IMR-90 (cell line): ENCODE results near the gene OPTC. TPM values are rescaled to one million over a fixed set of nuclear protein-coding genes. Genes with fewer than 3 reads are reported as not detected.

Experiments used
- ATAC-seq: fragments of 200-7000 bp; cut with Tn5 transposase; 2 replicates; pipeline ENCODE4 v1.9.1; 2020; ENCODE audit warnings: low read depth, mild to moderate bottlenecking, moderate library complexity
- BruUV-seq: library from RNA; stranded (reverse); fragments of 400-500 nt; replicated peaks from 2 replicates; lab custom pipeline; 2021; lab: Mats Ljungman, UMichigan
- CTCF ChIA-PET: fragments of 300-600 bp; formaldehyde crosslinking; extraction: SDS; loops from one replicate; lab custom pipeline; 2021; ENCODE audit warnings: antibody characterized with exemption; lab: Yijun Ruan, JAX
- POLR2A ChIA-PET: fragments of 300-600 bp; sonication (Branson Sonifier 250); formaldehyde crosslinking; loops from one replicate; lab custom pipeline; 2022; ENCODE audit warnings: antibody characterized with exemption; ENCODE audit not compliant: unreplicated experiment; lab: Charles Lee
- DNase-seq: peaks from one replicate; pipeline ENCODE4 v3.0.0; 2013
- H2AFZ ChIP-seq: replicated peaks from 2 replicates; pipeline ENCODE3; 2013; ENCODE audit warnings: low read length, mild to moderate bottlenecking; ENCODE audit not compliant: poor library complexity
- H2AK5ac ChIP-seq: 2 replicates; pipeline ENCODE4 v1.6.1; 2013; ENCODE audit warnings: low read depth, low read length, inconsistent platforms
- H2AK9ac ChIP-seq: replicated peaks from 2 replicates; pipeline ENCODE3; 2013; ENCODE audit warnings: mild to moderate bottlenecking, low read depth, low read length, moderate library complexity; ENCODE audit not compliant: poor library complexity
- H2BK120ac ChIP-seq: 2 replicates; pipeline ENCODE4 v1.6.1; 2013; ENCODE audit warnings: low read depth, low read length, inconsistent platforms
- H2BK15ac ChIP-seq: 3 replicates; pipeline ENCODE4 v1.6.1; 2013; ENCODE audit warnings: low read depth, low read length, inconsistent platforms
- H2BK20ac ChIP-seq: 2 replicates; pipeline ENCODE4 v1.6.1; 2013; ENCODE audit warnings: low read depth, mild to moderate bottlenecking, inconsistent platforms, low read length, moderate library complexity
- H2BK5ac ChIP-seq: 2 replicates; pipeline ENCODE4 v1.6.1; 2013; ENCODE audit warnings: mild to moderate bottlenecking, low read depth, low read length, inconsistent platforms; ENCODE audit not compliant: poor library complexity, severe bottlenecking
- H3K14ac ChIP-seq: replicated peaks from 2 replicates; pipeline ENCODE4 v1.6.1; 2013; ENCODE audit warnings: low read depth, low read length, inconsistent platforms
- H3K18ac ChIP-seq: 2 replicates; pipeline ENCODE4 v1.6.1; 2013; ENCODE audit warnings: low read depth, low read length, control low read depth
- H3K23ac ChIP-seq: 2 replicates; pipeline ENCODE4 v1.6.1; 2013; ENCODE audit warnings: low read depth, low read length, inconsistent platforms
- H3K27ac ChIP-seq: 2 replicates; pipeline ENCODE4 v1.5.1; 2013; ENCODE audit warnings: mild to moderate bottlenecking, control low read depth, low read length; ENCODE audit not compliant: insufficient read depth
- H3K27me3 ChIP-seq: 2 replicates; pipeline ENCODE4 v1.6.1; 2013; ENCODE audit warnings: low read length; ENCODE audit not compliant: control insufficient read depth, insufficient read depth
- H3K36me3 ChIP-seq: 2 replicates; pipeline ENCODE4 v1.6.1; 2013; ENCODE audit warnings: low read length, mixed read lengths; ENCODE audit not compliant: control insufficient read depth, insufficient read depth
- H3K4ac ChIP-seq: 2 replicates; pipeline ENCODE4 v1.6.1; 2013; ENCODE audit warnings: low read depth, low read length, inconsistent platforms
- H3K4me1 ChIP-seq: 2 replicates; pipeline ENCODE4 v1.6.1; 2013; ENCODE audit warnings: low read length, mixed read lengths; ENCODE audit not compliant: control insufficient read depth, insufficient read depth
- H3K4me2 ChIP-seq: 2 replicates; pipeline ENCODE4 v1.6.1; 2013; ENCODE audit warnings: low read depth, mild to moderate bottlenecking, control low read depth, low read length, moderate library complexity
- H3K4me3 ChIP-seq: 2 replicates; pipeline ENCODE4 v1.5.1; 2013; ENCODE audit warnings: low read depth, mild to moderate bottlenecking, control low read depth, low read length, moderate library complexity; ENCODE audit not compliant: insufficient read depth
- H3K56ac ChIP-seq: 2 replicates; pipeline ENCODE4 v1.6.1; 2013; ENCODE audit warnings: low read length, inconsistent platforms; ENCODE audit not compliant: insufficient read depth; ENCODE audit errors: extremely low read depth
- H3K79me1 ChIP-seq, 2 experiments: 2 replicates each; pipeline ENCODE4 v1.6.1; 2013; ENCODE audit warnings: low read length in 2 of 2, inconsistent platforms in 1 of 2, low read depth in 1 of 2
- H3K9ac ChIP-seq: 2 replicates; pipeline ENCODE4 v1.6.1; 2013; ENCODE audit warnings: low read depth, low read length, control low read depth
- H3K9me1 ChIP-seq: 2 replicates; pipeline ENCODE4 v1.6.1; 2013; ENCODE audit warnings: low read length, inconsistent platforms; ENCODE audit not compliant: insufficient read depth
- H3K9me3 ChIP-seq: 2 replicates; pipeline ENCODE4 v1.6.1; 2013; ENCODE audit warnings: low read length; ENCODE audit not compliant: control insufficient read depth, insufficient read depth
- H4K20me1 ChIP-seq: 2 replicates; pipeline ENCODE4 v1.6.1; 2013; ENCODE audit warnings: low read length, inconsistent platforms; ENCODE audit not compliant: insufficient read depth
- H4K5ac ChIP-seq: 2 replicates; pipeline ENCODE4 v1.6.1; 2013; ENCODE audit warnings: mild to moderate bottlenecking, low read depth, low read length, control low read depth
- H4K8ac ChIP-seq, 2 experiments: 2 replicates each; pipeline ENCODE4 v1.6.1; 2013; ENCODE audit warnings: low read depth in 2 of 2, low read length in 2 of 2, control low read depth in 1 of 2, inconsistent platforms in 1 of 2
- H4K91ac ChIP-seq: 2 replicates; pipeline ENCODE4 v1.6.1; 2013; ENCODE audit warnings: low read depth, low read length, inconsistent platforms; ENCODE audit not compliant: insufficient read depth
- CEBPB ChIP-seq: IDR thresholded peaks from 2 replicates; pipeline ENCODE4 v1.6.1; 2012; ENCODE audit warnings: low read depth, low read length, improper control_type of control experiment
- CHD1 ChIP-seq: IDR thresholded peaks from 2 replicates; pipeline ENCODE4 v1.6.1; 2012; ENCODE audit warnings: low read depth, low read length, improper control_type of control experiment
- CTCF ChIP-seq: conservative IDR thresholded peaks from 2 replicates; pipeline ENCODE4 v1.5.1; 2012; ENCODE audit warnings: mild to moderate bottlenecking, low read depth, low read length, improper control_type of control experiment
- FOS ChIP-seq: fragments of 150-350 bp; IDR thresholded peaks from 2 replicates; pipeline ENCODE4 v1.6.1; 2016; ENCODE audit warnings: low read depth, low read length
- MAFK ChIP-seq: IDR thresholded peaks from 2 replicates; pipeline ENCODE4 v1.6.1; 2012; ENCODE audit warnings: low read depth, low read length, improper control_type of control experiment
- MAZ ChIP-seq: IDR thresholded peaks from 2 replicates; pipeline ENCODE4 v1.6.1; 2012; ENCODE audit warnings: low read depth, mild to moderate bottlenecking, low read length, improper control_type of control experiment, moderate library complexity, borderline replicate concordance
- NFE2L2 ChIP-seq: fragments of 150-350 bp; IDR thresholded peaks from 2 replicates; pipeline ENCODE4 v1.6.1; 2016; ENCODE audit warnings: low read depth, mild to moderate bottlenecking, low read length
- RAD21 ChIP-seq: IDR thresholded peaks from 2 replicates; pipeline ENCODE4 v1.6.1; 2012; ENCODE audit warnings: low read length, improper control_type of control experiment
- RCOR1 ChIP-seq: IDR thresholded peaks from 2 replicates; pipeline ENCODE4 v1.6.1; 2012; ENCODE audit warnings: mild to moderate bottlenecking, low read length, improper control_type of control experiment; ENCODE audit not compliant: insufficient replicate concordance
- SMC3 ChIP-seq: fragments of 150-350 bp; IDR thresholded peaks from 2 replicates; pipeline ENCODE4 v1.6.1; 2016; ENCODE audit warnings: low read depth, mild to moderate bottlenecking, antibody characterized with exemption, low read length, moderate library complexity
- WGBS, 2 experiments: methylation state at CpG; one replicate each; pipeline versions ENCODE4 v1.1.5 to v1.1.7; 2013; ENCODE audit warnings: missing lambda C conversion rate in 2 of 2; ENCODE audit not compliant: insufficient read length in 1 of 2; ENCODE audit errors: extremely low coverage in 2 of 2; 5-methylcytosine and 5-hydroxymethylcytosine counted together
- dilution Hi-C: fragments of 300-500 bp; cut with HindIII; formaldehyde crosslinking; loops from one replicate; pipeline ENCODE4 v1.14.3; 2018; ENCODE audit warnings: low sequenced_read_pairs; ENCODE audit not compliant: unreplicated experiment
- in situ Hi-C: fragments of 300-500 bp; cut with MboI; formaldehyde crosslinking; loops from 3 replicates; pipeline ENCODE4 v1.14.3; 2019; ENCODE audit warnings: low sequenced_read_pairs, inconsistent platforms, mixed read lengths
- intact Hi-C: fragments of 100-400 bp; cut with micrococcal nuclease; formaldehyde crosslinking; loops from 2 replicates; pipeline ENCODE4 v1.10.0; 2022
- polyA plus RNA-seq, 3 experiments: library from polyadenylated mRNA; depleted of rRNA; stranded (reverse); fragments of >200 nt; gene quantifications; 2 replicates each; pipeline ENCODE4 v1.2.3, GENCODE V29; 2012; ENCODE audit warnings: low replicate concordance in 1 of 3
- total RNA-seq: library from RNA; depleted of rRNA; stranded (reverse); fragments of >200 nt; gene quantifications from 2 replicates; pipeline ENCODE4 v1.2.3, GENCODE V29; 2012
- TF ChIP-seq, protein P1 (sequence below): fragments of 150-350 bp; IDR thresholded peaks from 2 replicates; pipeline ENCODE4 v1.6.1; 2016; ENCODE audit warnings: low read depth, mild to moderate bottlenecking, low read length, moderate library complexity, borderline replicate concordance
- TF ChIP-seq, protein P2 (sequence below): fragments of 150-350 bp; IDR thresholded peaks from 2 replicates; pipeline ENCODE4 v1.6.1; 2017; ENCODE audit warnings: mild to moderate bottlenecking, antibody characterized with exemption, low read length, low read depth

OPTC gene
- total and polyA plus RNA-seq, 2 of the 4 experiments (the other 2 are of a cell fraction), result not detected

- Histone ChIP-seq H4K91ac (no peak overlapping the region), H3K27ac (no peak overlapping the region), H3K27me3 (no peaks in the 10 kb centered on the region), H2AK9ac (no peak overlapping the region), H4K8ac (no peak overlapping the region), H2AFZ (no peak overlapping the region), H2BK15ac (no peak overlapping the region), H3K4me3 (no peak overlapping the region), H2BK20ac (no peak overlapping the region), H3K18ac (no peak overlapping the region), H2BK5ac (no peak overlapping the region), H3K36me3 (no peaks in the 10 kb centered on the region), H3K4ac (no peak overlapping the region), H3K14ac (no peak overlapping the region), H3K56ac (no peak overlapping the region), H3K9ac (no peak overlapping the region), H3K4me1 (peaks cover 11% of the 10 kb centered on the region), H2BK120ac (no peak overlapping the region), H3K4me2 (no peak overlapping the region), H3K9me3 (no peaks in the 10 kb centered on the region), H3K23ac (no peak overlapping the region), H3K79me1 (no peaks in the 10 kb centered on the region), H2AK5ac (no peak overlapping the region), H4K5ac (no peak overlapping the region), H3K9me1 (peaks cover 25% of the 10 kb centered on the region), H4K20me1 (no peaks in the 10 kb centered on the region)
- ChIA-PET CTCF (no interaction called here), POLR2A (no interaction called here)
- DNase-seq (no peak), ATAC-seq (no peak)
- intact Hi-C loops, result no loop called here
- dilution Hi-C loops, result no loop called here
- WGBS, 2 experiments, result no CpG with 5 or more reads among the region's 6 CpGs
- no peak for TF ChIP-seq MAZ
- no peak for TF ChIP-seq CTCF
- no peak for TF ChIP-seq RCOR1
- no peak for TF ChIP-seq MAFK
- no peak for TF ChIP-seq SMC3
- no peak for TF ChIP-seq CEBPB
- no peak for TF ChIP-seq NFE2L2
- no peak for TF ChIP-seq CHD1
- TF ChIP-seq, protein P1, sequence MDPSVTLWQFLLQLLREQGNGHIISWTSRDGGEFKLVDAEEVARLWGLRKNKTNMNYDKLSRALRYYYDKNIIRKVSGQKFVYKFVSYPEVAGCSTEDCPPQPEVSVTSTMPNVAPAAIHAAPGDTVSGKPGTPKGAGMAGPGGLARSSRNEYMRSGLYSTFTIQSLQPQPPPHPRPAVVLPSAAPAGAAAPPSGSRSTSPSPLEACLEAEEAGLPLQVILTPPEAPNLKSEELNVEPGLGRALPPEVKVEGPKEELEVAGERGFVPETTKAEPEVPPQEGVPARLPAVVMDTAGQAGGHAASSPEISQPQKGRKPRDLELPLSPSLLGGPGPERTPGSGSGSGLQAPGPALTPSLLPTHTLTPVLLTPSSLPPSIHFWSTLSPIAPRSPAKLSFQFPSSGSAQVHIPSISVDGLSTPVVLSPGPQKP, result no peak
- TF ChIP-seq, protein P2, sequence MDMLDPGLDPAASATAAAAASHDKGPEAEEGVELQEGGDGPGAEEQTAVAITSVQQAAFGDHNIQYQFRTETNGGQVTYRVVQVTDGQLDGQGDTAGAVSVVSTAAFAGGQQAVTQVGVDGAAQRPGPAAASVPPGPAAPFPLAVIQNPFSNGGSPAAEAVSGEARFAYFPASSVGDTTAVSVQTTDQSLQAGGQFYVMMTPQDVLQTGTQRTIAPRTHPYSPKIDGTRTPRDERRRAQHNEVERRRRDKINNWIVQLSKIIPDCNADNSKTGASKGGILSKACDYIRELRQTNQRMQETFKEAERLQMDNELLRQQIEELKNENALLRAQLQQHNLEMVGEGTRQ, result no peak
- TF ChIP-seq RAD21, result no peak
- TF ChIP-seq FOS, result no peak
- BruUV-seq, result no TSS peak
- in situ Hi-C loops, result no loop called here
These were observed 29.7 kb downstream of the OPTC start for GRCh38 chr1:203523667-203524066.
